HG03196 (cell line): ENCODE results near the gene TENM4.

Experiments used
- ATAC-seq: cut with Tn5 transposase; IDR thresholded peaks from one replicate; pipeline ENCODE4 v1.9.1; 2021; ENCODE audit not compliant: unreplicated experiment

The TENM4 gene

GRCh38 chr11:78802058-78802761 is 638.6 kb downstream of the TENM4 start:
- ATAC-seq: no peak

GRCh38 chr11:78801161-78801884 is 639.5 kb downstream of the TENM4 start:
- ATAC-seq: no peak

- ATAC-seq: no peak
These were observed 640.1 kb downstream of the TENM4 start for GRCh38 chr11:78800756-78801155.

- ATAC-seq: no peak
These were observed 640.6 kb downstream of the TENM4 start for GRCh38 chr11:78800096-78800690.

- peak; percentile 56 for ATAC-seq
These were observed 642.2 kb downstream of the TENM4 start for GRCh38 chr11:78798663-78799062.

GRCh38 chr11:78797559-78797958 is 643.3 kb downstream of the TENM4 start:
- ATAC-seq: no peak

- ATAC-seq: no peak
These were observed 643.9 kb downstream of the TENM4 start for GRCh38 chr11:78796956-78797355.

- no peak for ATAC-seq
These were observed 645.1 kb downstream of the TENM4 start for GRCh38 chr11:78795621-78796261.

GRCh38 chr11:78791964-78792363 is 648.9 kb downstream of the TENM4 start:
- no peak for ATAC-seq

GRCh38 chr11:78791254-78791653 is 649.6 kb downstream of the TENM4 start:
- no peak for ATAC-seq

GRCh38 chr11:78790784-78791183 is 650.0 kb downstream of the TENM4 start:
- no peak for ATAC-seq

- ATAC-seq: no peak
These were observed 651.5 kb downstream of the TENM4 start for GRCh38 chr11:78789375-78789774.

- ATAC-seq: no peak
These were observed 652.3 kb downstream of the TENM4 start for GRCh38 chr11:78788533-78788932.

GRCh38 chr11:78787696-78788095 is 653.1 kb downstream of the TENM4 start:
- ATAC-seq: no peak

- no peak for ATAC-seq
These were observed 654.1 kb downstream of the TENM4 start for GRCh38 chr11:78786746-78787145.

GRCh38 chr11:78786086-78786485 is 654.7 kb downstream of the TENM4 start:
- ATAC-seq: no peak

GRCh38 chr11:78784321-78785061 is 656.3 kb downstream of the TENM4 start:
- ATAC-seq: no peak

GRCh38 chr11:78783846-78784245 is 657.0 kb downstream of the TENM4 start:
- no peak for ATAC-seq

GRCh38 chr11:78783301-78783700 is 657.5 kb downstream of the TENM4 start:
- no peak for ATAC-seq

GRCh38 chr11:78782725-78783124 is 658.1 kb downstream of the TENM4 start:
- ATAC-seq: no peak

- ATAC-seq: no peak
These were observed 659.9 kb downstream of the TENM4 start for GRCh38 chr11:78780889-78781288.
